Type B pancreatic cell (in vitro differentiated cells): ENCODE results near the gene RPS27L. TPM values are rescaled to one million over a fixed set of nuclear protein-coding genes. Genes with fewer than 3 reads are reported as not detected.

Source experiments
- DNase-seq: peaks from one replicate; pipeline ENCODE4 v3.0.0; 2021; ENCODE audit warnings: mixed read lengths; ENCODE audit not compliant: unreplicated experiment; ENCODE audit errors: extremely low spot score
- H3K27ac Mint-ChIP-seq: 2 replicates; pipeline ENCODE4 v1.8.0; 2021; ENCODE audit warnings: mild to moderate bottlenecking, mixed read lengths
- H3K27me3 Mint-ChIP-seq: 2 replicates; pipeline ENCODE4 v1.8.0; 2021; ENCODE audit warnings: mixed read lengths
- H3K36me3 Mint-ChIP-seq: 2 replicates; pipeline ENCODE4 v1.8.0; 2021; ENCODE audit warnings: mixed read lengths
- H3K4me1 Mint-ChIP-seq: one replicate; pipeline ENCODE4 v1.8.0; 2021; ENCODE audit warnings: mixed read lengths; ENCODE audit not compliant: unreplicated experiment
- H3K4me3 Mint-ChIP-seq: 2 replicates; pipeline ENCODE4 v1.8.0; 2021; ENCODE audit warnings: mild to moderate bottlenecking, mixed read lengths
- H3K9me3 Mint-ChIP-seq: 2 replicates; pipeline ENCODE4 v1.8.0; 2021; ENCODE audit warnings: mixed read lengths
- total RNA-seq: library from RNA; stranded (reverse); gene quantifications from 2 replicates; pipeline ENCODE4 v1.2.1, GENCODE V29; 2021; ENCODE audit warnings: low replicate concordance
- TF ChIP-seq, protein P1 (sequence below): fragments of 200-600 bp; sonication (generic); conservative IDR thresholded peaks from 2 replicates; pipeline ENCODE4 v1.5.0; 2021; ENCODE audit warnings: antibody characterized with exemption, mild to moderate bottlenecking

The RPS27L gene
- total RNA-seq, 1 donor from 2014 or later: 205 TPM

DNA sequence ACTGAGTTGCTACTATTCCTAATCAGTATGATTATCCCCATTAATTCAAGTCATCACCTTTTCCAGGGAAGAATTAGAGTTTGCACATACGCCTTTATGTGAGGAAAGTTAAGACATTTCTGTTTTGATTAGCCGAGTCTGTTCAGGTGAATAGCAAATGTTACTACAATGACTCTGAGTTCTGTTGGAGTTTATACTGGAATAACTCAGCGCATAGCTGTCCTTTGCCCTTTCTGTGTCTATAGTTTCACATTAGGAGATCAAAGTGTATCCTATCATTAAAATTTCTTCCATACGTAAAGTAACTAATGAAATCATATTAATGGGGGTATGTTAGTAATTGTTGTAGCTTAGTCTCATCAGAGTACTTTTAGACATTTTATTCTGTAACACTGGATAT lies 37.0 kb upstream of the RPS27L start:
- peaks cover 53% of the 10 kb centered on the region for H3K4me1 Mint-ChIP-seq
- no peak overlapping the region for H3K27ac Mint-ChIP-seq
- H3K27me3 Mint-ChIP-seq: no peaks in the 10 kb centered on the region
- H3K36me3 Mint-ChIP-seq: no peaks in the 10 kb centered on the region
- H3K9me3 Mint-ChIP-seq: no peaks in the 10 kb centered on the region
- TF ChIP-seq, protein P1, sequence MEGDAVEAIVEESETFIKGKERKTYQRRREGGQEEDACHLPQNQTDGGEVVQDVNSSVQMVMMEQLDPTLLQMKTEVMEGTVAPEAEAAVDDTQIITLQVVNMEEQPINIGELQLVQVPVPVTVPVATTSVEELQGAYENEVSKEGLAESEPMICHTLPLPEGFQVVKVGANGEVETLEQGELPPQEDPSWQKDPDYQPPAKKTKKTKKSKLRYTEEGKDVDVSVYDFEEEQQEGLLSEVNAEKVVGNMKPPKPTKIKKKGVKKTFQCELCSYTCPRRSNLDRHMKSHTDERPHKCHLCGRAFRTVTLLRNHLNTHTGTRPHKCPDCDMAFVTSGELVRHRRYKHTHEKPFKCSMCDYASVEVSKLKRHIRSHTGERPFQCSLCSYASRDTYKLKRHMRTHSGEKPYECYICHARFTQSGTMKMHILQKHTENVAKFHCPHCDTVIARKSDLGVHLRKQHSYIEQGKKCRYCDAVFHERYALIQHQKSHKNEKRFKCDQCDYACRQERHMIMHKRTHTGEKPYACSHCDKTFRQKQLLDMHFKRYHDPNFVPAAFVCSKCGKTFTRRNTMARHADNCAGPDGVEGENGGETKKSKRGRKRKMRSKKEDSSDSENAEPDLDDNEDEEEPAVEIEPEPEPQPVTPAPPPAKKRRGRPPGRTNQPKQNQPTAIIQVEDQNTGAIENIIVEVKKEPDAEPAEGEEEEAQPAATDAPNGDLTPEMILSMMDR: no peak
- DNase-seq: no peak
- no peak overlapping the region for H3K4me3 Mint-ChIP-seq

DNA sequence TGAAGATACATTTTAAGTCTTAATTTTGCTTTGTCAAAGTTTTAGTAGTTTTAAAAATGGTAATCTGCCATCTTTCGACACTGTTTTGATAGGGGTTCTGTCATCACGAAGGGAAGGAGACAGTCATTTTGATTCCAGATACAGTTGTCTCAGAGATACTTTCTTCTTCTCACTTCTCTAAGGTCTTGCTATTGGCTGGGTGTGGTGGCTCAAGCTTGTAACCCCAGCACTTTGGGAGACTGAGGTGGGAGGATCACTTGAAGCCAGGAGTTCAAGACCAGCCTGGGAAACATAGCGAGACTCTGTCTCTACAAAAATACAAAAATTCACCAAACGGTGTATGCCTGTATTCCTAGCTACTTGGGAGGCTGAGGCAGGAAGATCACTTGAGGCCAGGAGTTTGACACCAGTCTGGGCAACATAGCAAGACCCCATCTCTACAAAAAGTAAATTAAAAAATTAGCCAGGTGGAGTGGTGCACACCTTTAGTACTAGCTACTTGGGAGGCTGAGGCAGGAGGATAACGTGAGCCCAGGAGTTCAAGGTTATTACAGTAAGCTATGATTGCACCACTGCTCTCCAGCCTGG lies 35.4 kb upstream of the RPS27L start:
- Mint-ChIP-seq H3K4me1 (peaks cover 47% of the 10 kb centered on the region), H3K27ac (no peak overlapping the region)

DNA sequence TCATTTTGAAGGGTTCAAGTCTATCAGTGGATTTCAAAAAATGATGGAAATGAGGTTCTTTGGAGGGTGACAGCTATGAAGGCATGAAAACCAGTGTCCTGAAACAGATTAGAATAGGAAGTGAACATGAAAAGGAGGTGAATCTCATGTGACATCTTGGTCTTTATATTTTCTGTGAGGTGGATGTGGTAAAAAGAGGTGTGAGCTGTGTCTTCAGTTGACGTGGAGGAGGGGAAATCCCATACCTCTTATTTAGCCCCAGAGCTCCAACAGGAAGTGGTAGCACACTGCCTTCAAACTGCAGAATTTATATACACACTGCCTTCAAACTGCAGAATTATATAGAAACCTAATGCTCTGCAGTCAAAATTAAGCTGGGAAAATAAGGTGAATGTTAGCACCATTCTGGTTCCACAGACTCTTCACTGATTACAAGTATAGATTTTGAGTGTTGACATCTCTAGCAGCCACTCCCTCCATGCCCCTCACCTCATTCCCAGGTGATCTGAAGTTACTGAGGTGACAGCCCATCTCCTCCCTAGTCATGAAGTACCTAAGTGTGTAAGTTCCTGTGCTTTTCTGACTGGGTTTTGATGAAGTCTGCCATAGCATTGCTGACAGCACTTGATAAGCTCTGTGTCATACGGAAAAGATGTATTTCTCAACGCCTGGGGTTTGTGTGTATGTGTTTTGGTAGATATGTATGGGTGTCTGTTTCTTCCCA lies 34.8 kb upstream of the RPS27L start:
- no peaks in the 10 kb centered on the region for H3K9me3 Mint-ChIP-seq
- peak overlapping the region; percentile 54 for H3K4me3 Mint-ChIP-seq
- no peaks in the 10 kb centered on the region for H3K36me3 Mint-ChIP-seq
- H3K27ac Mint-ChIP-seq: no peak overlapping the region
- H3K27me3 Mint-ChIP-seq: no peaks in the 10 kb centered on the region
- TF ChIP-seq, protein P1: no peak
- no peak for DNase-seq
- H3K4me1 Mint-ChIP-seq: peaks cover 47% of the 10 kb centered on the region

More for the DNA sequence above, 35.4 kb upstream of the RPS27L start:
- Mint-ChIP-seq H3K4me3 (peak overlapping the region; percentile 46), H3K27me3 (no peaks in the 10 kb centered on the region), H3K9me3 (no peaks in the 10 kb centered on the region), H3K36me3 (no peaks in the 10 kb centered on the region)
- no peak for DNase-seq
- TF ChIP-seq, protein P1: no peak

DNA sequence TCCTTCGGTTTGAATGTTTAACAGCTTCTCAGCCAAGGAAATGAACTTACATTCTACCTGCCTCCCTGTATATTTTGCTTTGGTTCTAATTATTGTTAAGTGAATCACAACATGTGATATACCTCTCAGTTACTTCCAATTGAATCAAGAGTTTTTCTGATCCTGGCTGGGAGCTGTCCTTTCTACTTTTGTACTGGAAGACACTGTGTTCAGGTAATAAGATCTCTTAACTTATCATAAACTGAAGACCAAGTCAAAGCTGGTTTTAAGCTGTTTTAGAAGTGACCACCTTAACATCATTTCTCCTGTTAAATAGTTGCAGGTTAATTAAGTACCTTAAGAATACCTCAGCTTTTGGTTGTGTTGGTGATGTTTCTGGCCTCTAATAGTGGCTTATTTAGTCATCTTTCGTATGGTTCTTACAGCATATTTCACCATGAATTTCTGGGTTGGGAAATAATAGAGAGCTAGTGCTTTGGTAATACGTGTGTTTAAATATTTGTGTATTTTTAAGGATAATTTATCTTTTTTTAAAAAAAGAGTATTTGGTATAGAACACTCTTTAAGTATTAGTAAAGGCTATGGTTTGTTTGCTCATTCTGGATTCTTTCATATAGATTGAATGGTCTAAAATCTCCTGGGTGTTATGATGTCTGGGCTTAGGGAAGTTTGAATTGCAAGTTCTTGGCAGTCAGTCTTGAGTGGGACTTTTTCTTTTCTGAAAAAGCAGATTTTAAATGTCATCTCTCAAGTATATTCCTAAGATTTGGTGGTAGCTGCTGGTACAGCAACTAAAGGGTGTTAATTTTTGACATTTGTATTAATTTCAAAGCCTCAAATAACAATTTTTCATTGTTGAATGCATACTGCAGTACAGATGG lies 33.7 kb upstream of the RPS27L start:
- H3K27me3 Mint-ChIP-seq: no peaks in the 10 kb centered on the region
- H3K4me1 Mint-ChIP-seq: peaks cover 42% of the 10 kb centered on the region
- H3K27ac Mint-ChIP-seq: no peak overlapping the region

More for the DNA sequence above, 33.7 kb upstream of the RPS27L start:
- TF ChIP-seq, protein P1: no peak
- H3K9me3 Mint-ChIP-seq: no peaks in the 10 kb centered on the region
- H3K4me3 Mint-ChIP-seq: peak overlapping the region; percentile 92
- H3K36me3 Mint-ChIP-seq: no peaks in the 10 kb centered on the region
- no peak for DNase-seq
